ENCODE data around the gene CDK15.

GRCh38 chr2:201928363-201928762 lies 122.0 kb downstream of the CDK15 start:
- TF ChIP-seq CTCF (IDR thresholded peaks at IDR 0.05) (no peak), POLR2A (IDR thresholded peaks at IDR 0.05) (no peak)
